B cell (primary cell): ENCODE data around the gene TOMM22.

Experiments used
- EZH2 ChIP-seq: IDR thresholded peaks from 2 replicates; pipeline ENCODE4 v1.6.1; 2012; ENCODE audit warnings: borderline replicate concordance, low read depth, mild to moderate bottlenecking, moderate library complexity, low read length; ENCODE audit not compliant: insufficient read depth, poor library complexity, severe bottlenecking
- TF ChIP-seq, protein P1 (sequence below): fragments of 200-600 bp; IDR thresholded peaks from one replicate; pipeline ENCODE4 v1.8.0; 2022; ENCODE audit warnings: antibody characterized with exemption, mild to moderate bottlenecking

DNA sequence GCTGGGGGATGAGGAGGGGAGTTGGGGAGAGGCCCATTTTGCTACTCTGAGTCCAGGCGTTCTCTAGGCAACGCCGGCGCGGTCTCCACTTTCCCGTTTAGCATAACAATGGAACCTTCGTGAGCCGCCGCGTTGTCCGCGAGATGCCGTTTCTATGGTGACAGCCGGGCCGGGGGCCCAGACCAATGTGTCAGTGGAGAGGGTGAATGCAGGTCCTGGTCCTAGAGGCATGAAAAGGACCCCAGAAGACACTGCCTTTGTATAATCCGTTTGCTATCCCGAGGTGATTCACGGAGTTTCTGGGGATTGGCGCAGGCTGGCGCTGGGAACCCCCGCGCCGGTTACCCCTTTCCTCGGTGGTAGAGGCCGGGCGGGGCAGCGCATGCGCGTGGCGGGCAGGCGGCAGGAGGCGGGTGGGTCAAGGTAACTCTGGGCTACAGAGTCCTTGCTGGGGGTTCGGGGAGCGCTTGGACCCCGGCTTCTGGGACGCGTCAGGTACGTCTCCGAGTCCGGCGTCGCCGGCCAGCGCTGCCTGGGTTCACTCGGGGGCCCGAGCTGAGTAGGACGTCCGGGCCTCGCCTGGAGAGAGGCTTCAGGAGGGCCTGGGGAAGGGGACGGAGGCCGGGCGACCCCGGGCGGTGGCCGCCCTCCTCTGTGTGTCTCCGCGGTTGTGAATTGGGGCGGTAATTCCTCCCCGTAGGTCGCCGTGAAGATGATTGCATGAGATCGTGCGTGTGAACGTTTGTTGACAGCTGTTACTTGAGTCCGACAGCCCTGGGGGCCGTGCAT is 25.3 kb upstream of the TOMM22 start, which contains the start of the genes CBY1 and FAM227A:
- TF ChIP-seq, protein P1, sequence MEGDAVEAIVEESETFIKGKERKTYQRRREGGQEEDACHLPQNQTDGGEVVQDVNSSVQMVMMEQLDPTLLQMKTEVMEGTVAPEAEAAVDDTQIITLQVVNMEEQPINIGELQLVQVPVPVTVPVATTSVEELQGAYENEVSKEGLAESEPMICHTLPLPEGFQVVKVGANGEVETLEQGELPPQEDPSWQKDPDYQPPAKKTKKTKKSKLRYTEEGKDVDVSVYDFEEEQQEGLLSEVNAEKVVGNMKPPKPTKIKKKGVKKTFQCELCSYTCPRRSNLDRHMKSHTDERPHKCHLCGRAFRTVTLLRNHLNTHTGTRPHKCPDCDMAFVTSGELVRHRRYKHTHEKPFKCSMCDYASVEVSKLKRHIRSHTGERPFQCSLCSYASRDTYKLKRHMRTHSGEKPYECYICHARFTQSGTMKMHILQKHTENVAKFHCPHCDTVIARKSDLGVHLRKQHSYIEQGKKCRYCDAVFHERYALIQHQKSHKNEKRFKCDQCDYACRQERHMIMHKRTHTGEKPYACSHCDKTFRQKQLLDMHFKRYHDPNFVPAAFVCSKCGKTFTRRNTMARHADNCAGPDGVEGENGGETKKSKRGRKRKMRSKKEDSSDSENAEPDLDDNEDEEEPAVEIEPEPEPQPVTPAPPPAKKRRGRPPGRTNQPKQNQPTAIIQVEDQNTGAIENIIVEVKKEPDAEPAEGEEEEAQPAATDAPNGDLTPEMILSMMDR: no peak
- no peak for TF ChIP-seq EZH2
